Upper lobe of left lung (tissue), 6 donors: ENCODE data around the gene IL4R. TPM values are rescaled to one million over a fixed set of nuclear protein-coding genes. Genes with fewer than 3 reads are reported as not detected.
A peak's percentile ranks its signal among the peaks of the same experiment; 100 is the strongest.

ENCODE experiments used
- ATAC-seq, 2 donors: fragments of 200-7000 bp; cut with Tn5 transposase; one replicate each; pipeline ENCODE4 v1.9.1; 2022; ENCODE audit warnings: mild to moderate bottlenecking in 2 of 2, moderate library complexity in 2 of 2; ENCODE audit not compliant: low FRiP score in 2 of 2
- DNase-seq, 2 donors: peaks; one replicate each; pipeline ENCODE4 v3.0.0-alpha.2; 2019 to 2020
- H3K27ac ChIP-seq, 4 donors: fragments of 200-600 bp; sonication (generic); one replicate each; pipeline ENCODE4 v1.5.1; 2016 to 2019
- H3K27me3 ChIP-seq, 4 donors: fragments of 200-600 bp; sonication (generic); one replicate each; pipeline ENCODE4 v1.5.1; 2017 to 2019
- H3K36me3 ChIP-seq, 4 donors: fragments of 200-600 bp; sonication (generic); one replicate each; pipeline ENCODE4 v1.5.1; 2016 to 2019
- H3K4me1 ChIP-seq, 4 donors: fragments of 200-600 bp; sonication (generic); one replicate each; pipeline ENCODE4 v1.5.1; 2018 to 2019
- H3K4me3 ChIP-seq, 4 donors: fragments of 200-600 bp; sonication (generic); one replicate each; pipeline ENCODE4 v1.5.1; 2017 to 2019; ENCODE audit warnings: mild to moderate bottlenecking in 2 of 4, moderate library complexity in 1 of 4
- H3K9me3 ChIP-seq, 4 donors: fragments of 200-600 bp; sonication (generic); one replicate each; pipeline ENCODE4 v1.5.1; 2018 to 2019
- EP300 ChIP-seq, 4 donors: sonication (generic); formaldehyde crosslinking; IDR thresholded peaks; one replicate each; pipeline ENCODE4 v1.5.1; 2017; ENCODE audit warnings: antibody characterized with exemption in 4 of 4, control low read depth in 2 of 4
- POLR2A ChIP-seq, 4 donors: fragments of 450-650 bp; IDR thresholded peaks; one replicate each; pipeline ENCODE4 v1.5.1; 2016 to 2017; ENCODE audit warnings: antibody characterized with exemption in 4 of 4, mild to moderate bottlenecking in 2 of 4
- POLR2AphosphoS5 ChIP-seq, 2 donors: sonication (generic); formaldehyde crosslinking; IDR thresholded peaks; one replicate each; pipeline ENCODE4 v1.5.1; 2017; ENCODE audit warnings: antibody characterized with exemption in 2 of 2
- WGBS, 2 donors: methylation state at CpG; one replicate each; pipeline ENCODE4 v1.1.5; 2017 to 2018; 5-methylcytosine and 5-hydroxymethylcytosine counted together
- total RNA-seq, 6 donors: library from RNA; depleted of rRNA in 4 of 6; stranded (reverse); fragments of >200 nt in 4 of 6; gene quantifications; one replicate each; pipeline versions ENCODE4 v1.1.0 to v1.2.1, GENCODE V29; 2016 to 2021
- TF ChIP-seq, protein P1 (sequence below), 6 experiments: fragments of 450-650 bp in 4 of 6; fragments of 200-600 bp in 2 of 6; sonication (generic) in 2 of 6; IDR thresholded peaks; one replicate each; pipeline ENCODE4 v1.5.1; 2016 to 2019; ENCODE audit warnings: antibody characterized with exemption in 6 of 6
- donor health status: DM: no; HTN: no; CAD: no; lungs with moderate emphysema.
- donor health status: DM: no; HTN: yes; CAD: no; lungs with severe emphysema.

Gene IL4R
- total RNA-seq, 6 donors from 2014 or later: 87.0 to 202 (median 153) TPM

- 61 to 77% methylated on average over 7 of the region's 7 CpGs for WGBS, 2 donors
- TF ChIP-seq, protein P1, sequence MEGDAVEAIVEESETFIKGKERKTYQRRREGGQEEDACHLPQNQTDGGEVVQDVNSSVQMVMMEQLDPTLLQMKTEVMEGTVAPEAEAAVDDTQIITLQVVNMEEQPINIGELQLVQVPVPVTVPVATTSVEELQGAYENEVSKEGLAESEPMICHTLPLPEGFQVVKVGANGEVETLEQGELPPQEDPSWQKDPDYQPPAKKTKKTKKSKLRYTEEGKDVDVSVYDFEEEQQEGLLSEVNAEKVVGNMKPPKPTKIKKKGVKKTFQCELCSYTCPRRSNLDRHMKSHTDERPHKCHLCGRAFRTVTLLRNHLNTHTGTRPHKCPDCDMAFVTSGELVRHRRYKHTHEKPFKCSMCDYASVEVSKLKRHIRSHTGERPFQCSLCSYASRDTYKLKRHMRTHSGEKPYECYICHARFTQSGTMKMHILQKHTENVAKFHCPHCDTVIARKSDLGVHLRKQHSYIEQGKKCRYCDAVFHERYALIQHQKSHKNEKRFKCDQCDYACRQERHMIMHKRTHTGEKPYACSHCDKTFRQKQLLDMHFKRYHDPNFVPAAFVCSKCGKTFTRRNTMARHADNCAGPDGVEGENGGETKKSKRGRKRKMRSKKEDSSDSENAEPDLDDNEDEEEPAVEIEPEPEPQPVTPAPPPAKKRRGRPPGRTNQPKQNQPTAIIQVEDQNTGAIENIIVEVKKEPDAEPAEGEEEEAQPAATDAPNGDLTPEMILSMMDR (IDR thresholded peaks at IDR 0.05): no peak
- no peak for TF ChIP-seq POLR2A (IDR thresholded peaks at IDR 0.05)
- peak in 1 of 2 donors; percentile 33 for TF ChIP-seq POLR2AphosphoS5 (IDR thresholded peaks at IDR 0.05)
- TF ChIP-seq EP300 (IDR thresholded peaks at IDR 0.05): no peak
- Histone ChIP-seq H3K36me3 (peaks cover 0 to 31% (median 0%) of the 10 kb centered on the region in 4 donors), H3K4me1 (peaks cover 96 to 100% (median 98%) of the 10 kb centered on the region in 4 donors), H3K9me3 (no peaks in the 10 kb centered on the region), H3K27ac (peak overlapping the region; percentile 50 to 100 (median 84)), H3K27me3 (no peaks in the 10 kb centered on the region), H3K4me3 (no peak overlapping the region)
- ATAC-seq (peak in 1 of 2 donors; percentile 20), DNase-seq (no peak)
These were observed 7.5 kb downstream of the IL4R start for GRCh38 chr16:27321013-27321915.

- Histone ChIP-seq H3K36me3 (peaks cover 0 to 31% (median 0%) of the 10 kb centered on the region in 4 donors), H3K4me3 (no peak overlapping the region), H3K27ac (peak overlapping the region; percentile 35 to 100 (median 96)), H3K9me3 (no peaks in the 10 kb centered on the region), H3K4me1 (peaks cover 96 to 100% (median 98%) of the 10 kb centered on the region in 4 donors), H3K27me3 (no peaks in the 10 kb centered on the region)
- TF ChIP-seq EP300 (IDR thresholded peaks at IDR 0.05) (no peak), POLR2AphosphoS5 (IDR thresholded peaks at IDR 0.05) (no peak), POLR2A (IDR thresholded peaks at IDR 0.05) (no peak)
- TF ChIP-seq, protein P1 (IDR thresholded peaks at IDR 0.05): no peak
- no peak for DNase-seq
- no peak for ATAC-seq
- WGBS, 2 donors: 84 to 90% methylated on average over 9 of the region's 9 CpGs
These were observed 9.3 kb downstream of the IL4R start for GRCh38 chr16:27322858-27323780.

DNA sequence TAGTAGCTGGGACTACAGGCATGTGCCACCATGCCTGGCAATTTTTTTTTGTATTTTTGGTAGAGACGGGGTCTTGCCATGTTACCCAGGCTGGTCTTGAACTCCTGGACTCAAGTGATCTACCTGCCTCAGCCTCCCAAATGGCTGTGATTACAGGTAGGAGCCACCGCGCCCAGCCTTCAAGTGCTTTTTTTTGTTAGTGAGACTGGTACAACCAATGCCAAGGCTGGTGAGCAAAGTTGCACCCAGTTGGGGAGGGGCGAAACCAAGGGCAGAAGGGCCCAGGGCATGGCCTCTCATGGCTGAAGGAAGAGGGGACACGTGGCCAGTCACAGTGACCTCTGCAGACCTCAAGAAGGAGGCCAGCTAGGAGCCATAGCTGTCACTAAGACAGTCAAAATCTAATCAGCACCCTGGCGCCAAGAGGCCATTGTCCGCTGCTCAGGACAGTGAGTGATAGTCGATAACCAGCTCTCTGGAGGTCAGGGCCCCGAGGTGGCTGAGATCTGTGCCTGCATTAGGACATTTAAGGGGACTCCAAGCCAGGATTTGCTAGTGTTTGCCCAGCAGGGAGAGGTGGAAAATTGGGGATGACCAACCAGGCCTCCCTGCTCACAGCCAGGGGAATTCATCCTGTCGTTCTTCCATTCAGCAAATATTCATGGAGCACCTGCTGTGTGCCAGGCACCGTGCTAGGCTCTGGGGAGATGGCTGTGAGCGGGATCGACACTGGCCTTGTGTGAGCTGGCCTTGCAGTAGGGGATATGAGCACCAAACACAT, 10.2 kb downstream of the IL4R start:
- Histone ChIP-seq H3K36me3 (peaks cover 0 to 31% (median 0%) of the 10 kb centered on the region in 4 donors), H3K9me3 (no peaks in the 10 kb centered on the region), H3K27ac (peak overlapping the region; percentile 93 to 100 (median 98)), H3K4me1 (peaks cover 97 to 100% (median 98%) of the 10 kb centered on the region in 4 donors), H3K4me3 (no peak overlapping the region), H3K27me3 (no peaks in the 10 kb centered on the region)
- TF ChIP-seq POLR2AphosphoS5 (IDR thresholded peaks at IDR 0.05): no peak
- TF ChIP-seq, protein P1 (IDR thresholded peaks at IDR 0.05): no peak
- no peak for TF ChIP-seq EP300 (IDR thresholded peaks at IDR 0.05)
- no peak for TF ChIP-seq POLR2A (IDR thresholded peaks at IDR 0.05)
- ATAC-seq (no peak), DNase-seq (no peak)
- WGBS, 2 donors: 77 to 96% methylated on average over 9 to 13 of the region's 13 CpGs

- ATAC-seq: no peak
- WGBS, 2 donors: 71 to 85% methylated on average over 10 to 12 of the region's 12 CpGs
These were observed 11.1 kb downstream of the IL4R start for GRCh38 chr16:27324851-27325301.

More at GRCh38 chr16:27324851-27325301, 11.1 kb downstream of the IL4R start:
- Histone ChIP-seq H3K4me3 (no peak overlapping the region), H3K27me3 (no peaks in the 10 kb centered on the region), H3K9me3 (no peaks in the 10 kb centered on the region), H3K36me3 (peaks cover 0 to 24% (median 0%) of the 10 kb centered on the region in 4 donors), H3K4me1 (peaks cover 98 to 100% (median 98%) of the 10 kb centered on the region in 4 donors), H3K27ac (peak overlapping the region; percentile 93 to 100 (median 98))
- no peak for DNase-seq
- no peak for TF ChIP-seq EP300 (IDR thresholded peaks at IDR 0.05)
- TF ChIP-seq, protein P1 (IDR thresholded peaks at IDR 0.05): no peak
